ENCODE measurements around the gene PFKFB1.

PFKFB1 gene

DNA sequence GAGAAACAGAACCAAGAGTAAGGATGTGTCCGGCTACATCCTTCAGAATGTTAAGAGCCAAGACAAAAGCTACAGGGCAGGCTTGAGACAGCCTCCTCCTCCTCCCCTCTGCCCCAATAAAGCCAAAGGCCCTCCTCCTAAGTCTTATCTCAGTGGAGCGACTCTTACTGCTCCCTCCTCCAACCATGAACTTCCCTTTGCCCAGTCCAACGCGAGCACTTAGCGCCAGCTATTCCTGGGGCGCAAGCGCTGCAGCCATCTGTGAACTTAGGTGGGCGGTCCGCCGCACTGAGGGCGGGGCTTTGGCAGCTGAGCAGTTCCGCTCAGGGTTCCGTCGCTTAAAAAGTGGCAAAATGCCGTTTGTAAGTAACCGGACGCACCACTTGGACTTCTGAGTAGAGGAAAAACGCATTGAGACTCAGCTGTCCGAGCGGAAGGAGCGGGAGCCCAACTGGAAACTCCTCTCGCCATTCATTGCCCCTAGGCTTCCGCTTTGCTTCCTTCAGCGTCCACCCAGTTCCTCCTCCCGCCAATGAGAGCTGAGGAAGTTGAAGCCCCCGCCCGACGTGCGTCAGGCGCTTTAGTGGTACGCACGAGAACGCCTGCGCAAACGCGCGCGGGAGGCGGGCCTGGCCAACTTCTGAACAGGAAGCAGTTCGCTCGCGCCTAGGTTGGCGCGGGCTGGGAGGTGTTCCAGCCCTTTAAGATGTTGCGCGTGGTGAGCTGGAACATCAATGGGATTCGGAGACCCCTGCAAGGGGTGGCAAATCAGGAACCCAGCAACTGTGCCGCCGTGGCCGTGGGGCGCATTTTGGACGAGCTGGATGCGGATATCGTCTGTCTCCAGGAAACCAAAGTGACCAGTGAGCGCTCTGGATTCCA, 6.0 kb upstream of the PFKFB1 start, which contains the start of gene APEX2:
TSS of gene APEX2 (plus strand) at position 647 of the 882 bp plus-strand sequence. CDS start at position 707, 60 bp downstream.
- peak within 1 kb of the TSS; percentile 87 for H3K27ac ChIP-seq
- H3K79me2 ChIP-seq = no peaks in the 10 kb centered on the region
- H3K9me3 ChIP-seq (ENCODE audit: control insufficient read depth, low read length) = no peaks in the 10 kb centered on the region
- H3K36me3 ChIP-seq (ENCODE audit: control insufficient read depth, insufficient read depth, low read length) = no peaks in the 10 kb centered on the region
- H3K27me3 ChIP-seq (ENCODE audit: control insufficient read depth, insufficient read depth, low read length) = no peaks in the 10 kb centered on the region
- no peaks in the 10 kb centered on the region for H3K4me1 ChIP-seq
- TF ChIP-seq, protein P1, sequence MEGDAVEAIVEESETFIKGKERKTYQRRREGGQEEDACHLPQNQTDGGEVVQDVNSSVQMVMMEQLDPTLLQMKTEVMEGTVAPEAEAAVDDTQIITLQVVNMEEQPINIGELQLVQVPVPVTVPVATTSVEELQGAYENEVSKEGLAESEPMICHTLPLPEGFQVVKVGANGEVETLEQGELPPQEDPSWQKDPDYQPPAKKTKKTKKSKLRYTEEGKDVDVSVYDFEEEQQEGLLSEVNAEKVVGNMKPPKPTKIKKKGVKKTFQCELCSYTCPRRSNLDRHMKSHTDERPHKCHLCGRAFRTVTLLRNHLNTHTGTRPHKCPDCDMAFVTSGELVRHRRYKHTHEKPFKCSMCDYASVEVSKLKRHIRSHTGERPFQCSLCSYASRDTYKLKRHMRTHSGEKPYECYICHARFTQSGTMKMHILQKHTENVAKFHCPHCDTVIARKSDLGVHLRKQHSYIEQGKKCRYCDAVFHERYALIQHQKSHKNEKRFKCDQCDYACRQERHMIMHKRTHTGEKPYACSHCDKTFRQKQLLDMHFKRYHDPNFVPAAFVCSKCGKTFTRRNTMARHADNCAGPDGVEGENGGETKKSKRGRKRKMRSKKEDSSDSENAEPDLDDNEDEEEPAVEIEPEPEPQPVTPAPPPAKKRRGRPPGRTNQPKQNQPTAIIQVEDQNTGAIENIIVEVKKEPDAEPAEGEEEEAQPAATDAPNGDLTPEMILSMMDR (IDR thresholded peaks at IDR 0.05) = no peak
- peak within 1 kb of the TSS; percentile 11 for H3K9ac ChIP-seq
- peak within 1 kb of the TSS; percentile 82 for H3K4me3 ChIP-seq (ENCODE audit: low read depth, low read length)
- peak within 1 kb of the TSS; percentile 87 for H2AFZ ChIP-seq
- H3K4me2 ChIP-seq (ENCODE audit: low read length) = peak within 1 kb of the TSS; percentile 66

DNA sequence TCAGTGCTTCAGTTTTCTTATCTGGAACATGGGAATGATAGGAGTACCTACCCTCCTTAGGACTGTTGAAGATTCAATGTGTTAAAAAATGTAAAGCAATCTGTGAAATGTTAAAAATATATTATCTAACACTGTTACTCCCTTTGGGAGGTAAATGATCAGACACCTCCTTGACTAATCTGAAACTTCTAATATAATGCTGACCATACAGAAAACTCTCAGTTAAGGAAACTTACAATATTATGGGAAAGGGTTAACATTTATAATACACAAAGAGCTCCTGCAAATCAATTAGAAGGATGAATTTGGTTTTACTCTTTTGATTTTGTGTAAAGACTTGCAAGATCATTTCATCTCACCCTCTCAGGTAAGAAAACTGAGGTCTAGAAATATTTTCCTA, 1.6 kb upstream of the PFKFB1 start:
- Histone ChIP-seq H3K4me3 (ENCODE audit: low read depth, low read length) (no peak overlapping the region), H3K4me2 (ENCODE audit: low read length) (no peak overlapping the region), H2AFZ (no peak overlapping the region), H3K27me3 (ENCODE audit: control insufficient read depth, insufficient read depth, low read length) (no peaks in the 10 kb centered on the region), H3K36me3 (ENCODE audit: control insufficient read depth, insufficient read depth, low read length) (no peaks in the 10 kb centered on the region), H3K79me2 (no peaks in the 10 kb centered on the region), H3K27ac (no peak overlapping the region), H3K9me3 (ENCODE audit: control insufficient read depth, low read length) (no peaks in the 10 kb centered on the region), H3K4me1 (no peaks in the 10 kb centered on the region), H3K9ac (no peak overlapping the region)
- TF ChIP-seq, protein P1 (IDR thresholded peaks at IDR 0.05) = no peak

DNA sequence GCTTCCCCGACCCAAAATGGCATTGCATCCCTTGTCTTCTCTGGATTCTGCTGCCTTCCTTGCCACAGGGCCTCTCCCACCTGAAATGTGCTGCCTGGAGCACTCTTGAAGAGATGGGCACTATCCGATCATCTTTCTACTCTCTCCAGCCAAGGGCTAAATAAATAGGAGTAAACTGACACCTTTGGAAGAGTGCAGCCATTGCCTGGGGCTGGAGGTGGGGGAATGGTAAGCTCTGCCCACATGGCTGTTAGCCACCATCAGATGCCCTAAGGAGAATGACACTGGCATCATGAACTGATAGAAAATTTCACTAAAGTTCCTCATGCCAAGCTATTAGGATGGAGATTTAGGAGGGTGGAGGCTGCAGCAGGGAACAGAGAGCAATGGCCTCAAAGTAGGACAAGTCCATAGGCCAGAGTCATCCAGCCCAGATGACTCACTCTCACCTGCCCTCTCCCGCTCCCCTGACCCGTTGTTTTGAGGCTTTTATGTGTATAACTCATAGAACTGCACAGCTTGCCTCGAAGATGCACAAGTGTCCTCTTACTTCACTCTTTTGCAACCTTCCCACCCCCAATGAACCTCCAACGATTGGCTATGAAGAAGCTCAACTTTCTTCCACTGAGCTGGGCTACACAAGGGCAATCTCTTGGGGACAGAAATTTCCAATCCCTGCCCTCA, 822 bp upstream of the PFKFB1 start:
- Histone ChIP-seq H3K9ac (no peak overlapping the region), H2AFZ (no peak overlapping the region), H3K79me2 (no peaks in the 10 kb centered on the region), H3K4me1 (no peaks in the 10 kb centered on the region), H3K9me3 (ENCODE audit: control insufficient read depth, low read length) (no peaks in the 10 kb centered on the region), H3K4me3 (ENCODE audit: low read depth, low read length) (no peak overlapping the region), H3K4me2 (ENCODE audit: low read length) (no peak overlapping the region), H3K36me3 (ENCODE audit: control insufficient read depth, insufficient read depth, low read length) (no peaks in the 10 kb centered on the region), H3K27me3 (ENCODE audit: control insufficient read depth, insufficient read depth, low read length) (no peaks in the 10 kb centered on the region), H3K27ac (no peak overlapping the region)
- TF ChIP-seq, protein P1 (IDR thresholded peaks at IDR 0.05) = no peak

DNA sequence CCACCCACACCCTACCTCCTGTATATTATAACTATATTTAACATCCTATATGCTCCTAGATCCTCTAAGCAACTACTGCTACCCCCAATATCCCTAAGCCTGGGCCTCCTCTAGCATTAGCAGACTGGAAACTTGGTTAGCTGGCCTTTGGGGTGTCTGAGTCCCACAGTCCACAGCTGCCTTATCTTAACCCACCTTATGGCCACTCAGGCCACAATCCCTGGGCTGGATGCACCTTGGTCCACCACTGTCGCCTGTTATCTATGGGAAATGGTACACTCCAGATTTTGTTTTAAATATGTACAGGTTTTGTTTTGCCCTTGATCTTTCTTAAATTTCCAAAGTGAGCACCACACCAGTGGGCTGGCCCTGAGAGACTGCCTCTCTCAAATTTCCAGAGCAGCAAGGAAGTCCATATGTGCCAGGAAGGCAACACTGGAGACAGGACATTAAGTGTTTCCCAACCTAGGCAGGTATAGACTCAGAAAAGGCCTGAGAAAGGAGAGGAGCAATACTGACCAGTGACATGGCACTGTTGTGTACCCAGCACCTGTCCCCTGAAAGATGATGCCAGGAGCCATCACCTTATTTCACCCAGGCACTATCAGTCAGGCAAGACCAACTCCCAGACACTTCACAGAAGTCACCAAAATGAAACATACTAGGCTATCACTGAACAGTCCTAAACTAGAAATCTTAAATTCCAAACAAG, 921 bp downstream of the PFKFB1 start:
- no peaks in the 10 kb centered on the region for H3K36me3 ChIP-seq (ENCODE audit: control insufficient read depth, insufficient read depth, low read length)
- TF ChIP-seq, protein P1 (IDR thresholded peaks at IDR 0.05) = no peak
- no peaks in the 10 kb centered on the region for H3K27me3 ChIP-seq (ENCODE audit: control insufficient read depth, insufficient read depth, low read length)
- H3K9ac ChIP-seq = no peak overlapping the region
- H3K27ac ChIP-seq = no peak overlapping the region
- H3K9me3 ChIP-seq (ENCODE audit: control insufficient read depth, low read length) = no peaks in the 10 kb centered on the region
- H3K79me2 ChIP-seq = no peaks in the 10 kb centered on the region
- H3K4me2 ChIP-seq (ENCODE audit: low read length) = no peak overlapping the region
- H3K4me3 ChIP-seq (ENCODE audit: low read depth, low read length) = no peak overlapping the region
- H3K4me1 ChIP-seq = no peaks in the 10 kb centered on the region
- no peak overlapping the region for H2AFZ ChIP-seq

Data from parathyroid adenoma (tissue), 2 donors.